Upper lobe of left lung (tissue), 4 donors: ENCODE data around the gene EXD3.

Source experiments
- POLR2A ChIP-seq, 4 donors: fragments of 450-650 bp; IDR thresholded peaks; one replicate each; pipeline ENCODE4 v1.5.1; 2016 to 2017; ENCODE audit warnings: antibody characterized with exemption in 4 of 4, mild to moderate bottlenecking in 2 of 4
- POLR2AphosphoS5 ChIP-seq, 2 donors: sonication (generic); formaldehyde crosslinking; IDR thresholded peaks; one replicate each; pipeline ENCODE4 v1.5.1; 2017; ENCODE audit warnings: antibody characterized with exemption in 2 of 2
- TF ChIP-seq, protein P1 (sequence below), 6 experiments: fragments of 450-650 bp in 4 of 6; fragments of 200-600 bp in 2 of 6; sonication (generic) in 2 of 6; IDR thresholded peaks; one replicate each; pipeline ENCODE4 v1.5.1; 2016 to 2019; ENCODE audit warnings: antibody characterized with exemption in 6 of 6

DNA sequence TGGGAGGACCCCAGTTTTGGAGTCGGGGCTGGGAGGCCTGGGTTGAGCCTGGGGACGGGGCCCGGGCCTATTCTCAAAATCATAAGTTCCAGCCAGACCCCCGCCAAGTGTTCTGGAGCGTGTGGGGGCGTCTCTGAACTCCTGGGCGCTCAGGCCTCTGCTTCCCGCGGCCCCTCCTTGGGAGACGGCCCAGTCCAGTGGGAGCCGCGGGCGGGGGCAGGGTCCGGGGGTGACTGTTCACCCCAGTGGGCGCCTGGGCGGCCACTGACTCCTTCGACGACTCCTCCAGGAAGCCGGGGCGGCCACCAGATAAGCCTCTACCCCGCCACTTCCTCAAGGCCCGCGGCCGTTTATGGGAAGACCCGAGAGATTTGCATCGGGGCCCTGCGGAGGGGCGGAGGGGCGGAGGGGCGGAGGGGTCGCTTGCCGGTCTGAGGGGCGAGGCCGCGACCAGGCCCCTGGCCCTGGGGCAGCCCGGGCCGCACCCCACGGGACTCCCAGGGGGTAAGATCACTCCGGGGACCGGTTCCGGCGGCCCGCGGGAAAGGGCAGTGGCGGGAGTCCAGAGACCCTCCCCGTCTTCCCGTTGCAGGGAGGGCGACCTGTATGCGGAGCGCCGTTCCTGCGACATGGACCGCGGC lies 144.8 kb downstream of the EXD3 start:
- TF ChIP-seq, protein P1, sequence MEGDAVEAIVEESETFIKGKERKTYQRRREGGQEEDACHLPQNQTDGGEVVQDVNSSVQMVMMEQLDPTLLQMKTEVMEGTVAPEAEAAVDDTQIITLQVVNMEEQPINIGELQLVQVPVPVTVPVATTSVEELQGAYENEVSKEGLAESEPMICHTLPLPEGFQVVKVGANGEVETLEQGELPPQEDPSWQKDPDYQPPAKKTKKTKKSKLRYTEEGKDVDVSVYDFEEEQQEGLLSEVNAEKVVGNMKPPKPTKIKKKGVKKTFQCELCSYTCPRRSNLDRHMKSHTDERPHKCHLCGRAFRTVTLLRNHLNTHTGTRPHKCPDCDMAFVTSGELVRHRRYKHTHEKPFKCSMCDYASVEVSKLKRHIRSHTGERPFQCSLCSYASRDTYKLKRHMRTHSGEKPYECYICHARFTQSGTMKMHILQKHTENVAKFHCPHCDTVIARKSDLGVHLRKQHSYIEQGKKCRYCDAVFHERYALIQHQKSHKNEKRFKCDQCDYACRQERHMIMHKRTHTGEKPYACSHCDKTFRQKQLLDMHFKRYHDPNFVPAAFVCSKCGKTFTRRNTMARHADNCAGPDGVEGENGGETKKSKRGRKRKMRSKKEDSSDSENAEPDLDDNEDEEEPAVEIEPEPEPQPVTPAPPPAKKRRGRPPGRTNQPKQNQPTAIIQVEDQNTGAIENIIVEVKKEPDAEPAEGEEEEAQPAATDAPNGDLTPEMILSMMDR (IDR thresholded peaks at IDR 0.05), result no peak
- TF ChIP-seq POLR2AphosphoS5 (IDR thresholded peaks at IDR 0.05), result no peak
- no peak for TF ChIP-seq POLR2A (IDR thresholded peaks at IDR 0.05)
